Neural progenitor cell (in vitro differentiated cells): ENCODE data around the gene LRRC1. TPM values are rescaled to one million over a fixed set of nuclear protein-coding genes. Genes with fewer than 3 reads are reported as not detected.

Experiments used
- DNase-seq: peaks from one replicate; pipeline ENCODE4 v3.0.0-alpha.2; 2016; ENCODE audit warnings: low spot score
- H2AFZ ChIP-seq: fragments of 200-600 bp; sonication (generic); replicated peaks from 2 replicates; pipeline ENCODE4 v1.6.1; 2016; ENCODE audit warnings: antibody characterized with exemption
- H3F3A ChIP-seq: fragments of 200-600 bp; sonication (generic); 2 replicates; pipeline ENCODE4 v1.6.1; 2016; ENCODE audit warnings: antibody characterized with exemption, low read depth
- H3K27ac ChIP-seq: fragments of 200-600 bp; sonication (generic); 2 replicates; pipeline ENCODE4 v1.5.1; 2016; ENCODE audit warnings: mild to moderate bottlenecking
- H3K27me3 ChIP-seq: fragments of 200-600 bp; sonication (generic); 2 replicates; pipeline ENCODE4 v1.6.1; 2016; ENCODE audit warnings: mild to moderate bottlenecking, moderate library complexity
- H3K36me3 ChIP-seq: fragments of 200-600 bp; sonication (generic); 2 replicates; pipeline ENCODE4 v1.5.1; 2016
- H3K4me1 ChIP-seq: fragments of 200-600 bp; sonication (generic); 2 replicates; pipeline ENCODE4 v1.6.1; 2016; ENCODE audit warnings: mixed run types
- H3K4me2 ChIP-seq: fragments of 200-600 bp; sonication (generic); 2 replicates; pipeline ENCODE4 v1.6.1; 2016
- H3K4me3 ChIP-seq: fragments of 200-600 bp; sonication (generic); 2 replicates; pipeline ENCODE4 v1.5.1; 2016
- H3K79me2 ChIP-seq: fragments of 200-600 bp; sonication (generic); 2 replicates; pipeline ENCODE4 v1.6.1; 2016; ENCODE audit warnings: low read depth
- H3K9ac ChIP-seq: fragments of 200-600 bp; sonication (generic); 2 replicates; pipeline ENCODE4 v1.6.1; 2016
- H3K9me3 ChIP-seq: fragments of 200-600 bp; sonication (generic); 2 replicates; pipeline ENCODE4 v1.5.1; 2016; ENCODE audit warnings: low read depth
- H4K20me1 ChIP-seq: fragments of 200-600 bp; sonication (generic); 2 replicates; pipeline ENCODE4 v1.6.1; 2016; ENCODE audit warnings: low read depth
- H3K27ac Mint-ChIP-seq: 3 replicates; pipeline ENCODE4 v1.8.0; 2021; ENCODE audit warnings: mixed read lengths
- H3K27me3 Mint-ChIP-seq: 2 replicates; pipeline ENCODE4 v1.8.0; 2022; ENCODE audit warnings: low read depth, mild to moderate bottlenecking, inconsistent platforms, moderate library complexity, mixed read lengths; ENCODE audit not compliant: insufficient read depth
- H3K36me3 Mint-ChIP-seq: 3 replicates; pipeline ENCODE4 v1.8.0; 2021; ENCODE audit warnings: mixed read lengths
- H3K4me1 Mint-ChIP-seq: 3 replicates; pipeline ENCODE4 v1.8.0; 2021; ENCODE audit warnings: mixed read lengths
- H3K4me3 Mint-ChIP-seq: 3 replicates; pipeline ENCODE4 v1.8.0; 2021; ENCODE audit warnings: mild to moderate bottlenecking, moderate library complexity, mixed read lengths
- H3K9me3 Mint-ChIP-seq: 3 replicates; pipeline ENCODE4 v1.8.0; 2020; ENCODE audit warnings: mixed read lengths
- EZH2 ChIP-seq: fragments of 200-600 bp; sonication (generic); IDR thresholded peaks from 2 replicates; pipeline ENCODE4 v1.6.1; 2017; ENCODE audit warnings: antibody characterized with exemption, mild to moderate bottlenecking, moderate library complexity
- EZH2phosphoT487 ChIP-seq: fragments of 200-600 bp; sonication (generic); IDR thresholded peaks from 2 replicates; pipeline ENCODE4 v1.6.1; 2017; ENCODE audit warnings: antibody characterized with exemption
- total RNA-seq: library from RNA; depleted of rRNA; stranded (reverse); fragments of >200 nt; gene quantifications from 2 replicates; pipeline ENCODE4 v1.2.3, GENCODE V29; 2015; ENCODE audit warnings: low replicate concordance
- TF ChIP-seq, protein P1 (sequence below): fragments of 200-600 bp; sonication (generic); IDR thresholded peaks from 2 replicates; pipeline ENCODE4 v1.5.1; 2017; ENCODE audit warnings: antibody characterized with exemption, mild to moderate bottlenecking

The LRRC1 gene
- total RNA-seq, 1 donor from 2014 or later: 14.0 TPM

DNA sequence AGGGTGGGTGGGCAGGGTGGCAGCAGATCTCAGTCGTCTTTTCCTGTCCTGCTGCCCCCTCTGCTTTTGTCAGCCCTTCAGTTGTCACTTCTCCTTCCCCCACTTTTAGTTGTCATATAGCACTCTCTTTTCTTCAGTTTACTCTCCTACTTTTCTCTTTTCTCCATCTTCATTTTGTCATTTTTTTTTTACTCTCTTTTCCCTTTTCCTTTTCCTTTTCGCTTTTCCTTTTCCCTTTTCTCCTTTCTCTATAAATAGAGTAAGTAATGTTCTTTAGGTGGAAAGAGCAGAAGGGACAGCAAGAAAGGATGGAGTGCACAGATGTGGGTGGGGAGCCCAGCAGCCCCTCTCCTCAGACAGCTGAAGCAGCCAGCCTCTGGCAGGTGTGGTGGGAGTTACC is 108.6 kb downstream of the LRRC1 start:
- Histone ChIP-seq H3F3A (no peaks in the 10 kb centered on the region), H3K36me3 (no peaks in the 10 kb centered on the region), H4K20me1 (no peaks in the 10 kb centered on the region), H3K4me1 (no peaks in the 10 kb centered on the region), H3K4me2 (no peak overlapping the region), H3K9ac (no peak overlapping the region), H3K27ac (no peak overlapping the region), H3K27me3 (no peaks in the 10 kb centered on the region), H2AFZ (no peak overlapping the region), H3K4me3 (no peak overlapping the region), H3K79me2 (no peaks in the 10 kb centered on the region), H3K9me3 (no peaks in the 10 kb centered on the region)
- H3K4me1 Mint-ChIP-seq: peaks cover 6% of the 10 kb centered on the region
- no peak for DNase-seq
- peaks cover 32% of the 10 kb centered on the region for H3K36me3 Mint-ChIP-seq
- TF ChIP-seq EZH2: no peak
- TF ChIP-seq, protein P1, sequence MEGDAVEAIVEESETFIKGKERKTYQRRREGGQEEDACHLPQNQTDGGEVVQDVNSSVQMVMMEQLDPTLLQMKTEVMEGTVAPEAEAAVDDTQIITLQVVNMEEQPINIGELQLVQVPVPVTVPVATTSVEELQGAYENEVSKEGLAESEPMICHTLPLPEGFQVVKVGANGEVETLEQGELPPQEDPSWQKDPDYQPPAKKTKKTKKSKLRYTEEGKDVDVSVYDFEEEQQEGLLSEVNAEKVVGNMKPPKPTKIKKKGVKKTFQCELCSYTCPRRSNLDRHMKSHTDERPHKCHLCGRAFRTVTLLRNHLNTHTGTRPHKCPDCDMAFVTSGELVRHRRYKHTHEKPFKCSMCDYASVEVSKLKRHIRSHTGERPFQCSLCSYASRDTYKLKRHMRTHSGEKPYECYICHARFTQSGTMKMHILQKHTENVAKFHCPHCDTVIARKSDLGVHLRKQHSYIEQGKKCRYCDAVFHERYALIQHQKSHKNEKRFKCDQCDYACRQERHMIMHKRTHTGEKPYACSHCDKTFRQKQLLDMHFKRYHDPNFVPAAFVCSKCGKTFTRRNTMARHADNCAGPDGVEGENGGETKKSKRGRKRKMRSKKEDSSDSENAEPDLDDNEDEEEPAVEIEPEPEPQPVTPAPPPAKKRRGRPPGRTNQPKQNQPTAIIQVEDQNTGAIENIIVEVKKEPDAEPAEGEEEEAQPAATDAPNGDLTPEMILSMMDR: no peak
- TF ChIP-seq EZH2phosphoT487: no peak
- H3K27me3 Mint-ChIP-seq: no peaks in the 10 kb centered on the region
- no peak overlapping the region for H3K27ac Mint-ChIP-seq
- H3K9me3 Mint-ChIP-seq: no peaks in the 10 kb centered on the region
- no peak overlapping the region for H3K4me3 Mint-ChIP-seq

DNA sequence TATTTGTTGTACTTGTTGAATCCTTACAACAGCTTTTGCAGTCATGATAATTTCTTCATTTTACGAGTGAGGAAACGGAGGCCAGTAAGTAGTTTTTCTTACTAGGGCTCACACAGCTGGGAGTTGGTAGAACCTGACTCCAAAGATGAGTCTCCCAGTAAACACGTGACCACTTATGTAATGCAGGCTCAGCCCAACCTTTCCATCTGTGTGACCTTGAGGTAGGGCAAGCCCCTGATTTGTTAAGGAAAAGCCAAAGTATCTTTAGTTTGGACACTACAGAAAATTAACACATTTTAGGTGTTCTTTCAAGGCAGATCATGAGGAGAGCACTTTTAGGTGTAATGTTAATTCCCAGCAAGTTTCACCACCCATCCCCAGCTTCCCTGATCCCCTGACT is 111.3 kb downstream of the LRRC1 start:
- peaks cover 5% of the 10 kb centered on the region for H3K4me1 Mint-ChIP-seq
- Histone ChIP-seq H4K20me1 (no peaks in the 10 kb centered on the region), H2AFZ (no peak overlapping the region), H3K4me1 (peaks cover 15% of the 10 kb centered on the region), H3K4me3 (no peak overlapping the region), H3K27me3 (no peaks in the 10 kb centered on the region), H3K36me3 (no peaks in the 10 kb centered on the region), H3K4me2 (no peak overlapping the region), H3K27ac (no peak overlapping the region), H3F3A (no peaks in the 10 kb centered on the region), H3K9me3 (no peaks in the 10 kb centered on the region), H3K79me2 (no peaks in the 10 kb centered on the region), H3K9ac (no peak overlapping the region)
- no peak for DNase-seq
- H3K36me3 Mint-ChIP-seq: peaks cover 19% of the 10 kb centered on the region
- H3K27ac Mint-ChIP-seq: no peak overlapping the region
- H3K9me3 Mint-ChIP-seq: no peaks in the 10 kb centered on the region
- TF ChIP-seq EZH2phosphoT487 (no peak), EZH2 (no peak)
- TF ChIP-seq, protein P1: no peak
- H3K4me3 Mint-ChIP-seq: no peak overlapping the region
- H3K27me3 Mint-ChIP-seq: no peaks in the 10 kb centered on the region

DNA sequence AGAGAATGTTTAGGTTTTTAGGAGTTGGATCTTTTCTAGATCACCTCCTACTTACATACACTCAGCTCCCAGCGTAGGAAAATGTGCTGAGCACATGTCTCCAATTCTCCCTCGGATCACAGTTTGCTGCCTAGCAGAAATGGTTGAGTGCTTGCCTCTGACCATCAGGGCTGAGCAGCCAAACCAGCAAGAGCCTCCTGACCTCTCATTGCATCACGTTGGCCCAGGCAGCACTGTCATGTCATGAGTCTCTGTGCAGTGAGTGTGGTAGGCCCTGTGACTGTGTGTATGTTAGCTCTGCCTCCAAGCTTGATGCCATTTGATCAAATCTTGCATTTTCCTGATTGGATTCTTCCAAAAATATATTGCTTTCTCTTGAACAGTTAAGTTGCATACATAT is 112.0 kb downstream of the LRRC1 start:
- Histone ChIP-seq H3K9me3 (no peaks in the 10 kb centered on the region), H3K4me1 (peaks cover 22% of the 10 kb centered on the region), H3K79me2 (no peaks in the 10 kb centered on the region), H3K4me2 (no peak overlapping the region), H3K36me3 (no peaks in the 10 kb centered on the region), H3F3A (no peaks in the 10 kb centered on the region), H3K9ac (no peak overlapping the region), H3K4me3 (no peak overlapping the region), H3K27me3 (no peaks in the 10 kb centered on the region), H2AFZ (no peak overlapping the region), H3K27ac (no peak overlapping the region), H4K20me1 (no peaks in the 10 kb centered on the region)
- no peaks in the 10 kb centered on the region for H3K9me3 Mint-ChIP-seq
- peaks cover 14% of the 10 kb centered on the region for H3K36me3 Mint-ChIP-seq
- no peaks in the 10 kb centered on the region for H3K27me3 Mint-ChIP-seq
- TF ChIP-seq EZH2 (no peak), EZH2phosphoT487 (no peak)
- TF ChIP-seq, protein P1: no peak
- DNase-seq: no peak
- no peak overlapping the region for H3K27ac Mint-ChIP-seq
- H3K4me3 Mint-ChIP-seq: no peak overlapping the region
- peaks cover 8% of the 10 kb centered on the region for H3K4me1 Mint-ChIP-seq
